HCT116 (cell line): ENCODE data around the gene PRSS53. TPM values are rescaled to one million over a fixed set of nuclear protein-coding genes. Genes with fewer than 3 reads are reported as not detected.

Experiments
- ATAC-seq: fragments of 200-7000 bp; cut with Tn5 transposase; 2 replicates; pipeline ENCODE4 v1.9.1; 2020; ENCODE audit warnings: mild to moderate bottlenecking, moderate library complexity
- BruUV-seq: library from RNA; stranded (reverse); fragments of 400-500 nt; replicated peaks from 2 replicates; lab custom pipeline; 2021; lab: Mats Ljungman, UMichigan
- CTCF ChIA-PET: fragments of 300-600 bp; sonication (Branson Sonifier 250); formaldehyde crosslinking; loops from one replicate; lab custom pipeline; 2021; ENCODE audit warnings: antibody characterized with exemption; lab: Charles Lee
- POLR2A ChIA-PET: fragments of 300-600, 350-600 bp; sonication (Branson Sonifier 250); formaldehyde crosslinking; loops from one replicate; lab custom pipeline; 2021; ENCODE audit warnings: antibody characterized with exemption; lab: Charles Lee
- RAD21 ChIA-PET, 2 experiments: fragments of 300-600 bp; sonication (Branson Sonifier 250); formaldehyde crosslinking; loops; one replicate each; lab custom pipeline; 2023; ENCODE audit warnings: low total read pairs in 2 of 2; ENCODE audit not compliant: uncharacterized antibody in 2 of 2, unreplicated experiment in 2 of 2, low non-redundant PET in 1 of 2; lab: Charles Lee
- DNase-seq: peaks from one replicate; pipeline ENCODE4 v3.0.0-alpha.2; 2010; ENCODE audit warnings: low read depth, low spot score
- H2AFZ ChIP-seq: fragments of 200-600 bp; shearing (Covaris generic), sonication (generic); 2 replicates; pipeline ENCODE4 v1.6.1; 2017; ENCODE audit warnings: low read depth, mixed run types, mixed read lengths, antibody characterized with exemption, low read length; ENCODE audit not compliant: poor library complexity, severe bottlenecking
- H3K27ac ChIP-seq: 2 replicates; pipeline ENCODE4 v1.5.1; 2012; ENCODE audit warnings: low read depth, low read length
- H3K27me3 ChIP-seq: fragments of 200-600 bp; sonication (generic); 2 replicates; pipeline ENCODE4 v1.6.1; 2016; ENCODE audit warnings: mixed run types, low read length, mixed read lengths; ENCODE audit not compliant: insufficient read depth
- H3K36me3 ChIP-seq, 2 experiments: fragments of 200-500 bp in 1 of 2; fragments of 200-600 bp in 1 of 2; sonication (Bioruptor generic) in 1 of 2; sonication (generic) in 1 of 2; 2 replicates each; pipeline versions ENCODE4 v1.5.1 to v1.6.1; 2014 to 2016; ENCODE audit warnings: low read length in 2 of 2, inconsistent platforms in 1 of 2, mixed read lengths in 1 of 2, mixed run types in 1 of 2; ENCODE audit not compliant: insufficient read depth in 2 of 2, control insufficient read depth in 1 of 2
- H3K4me1 ChIP-seq, 2 experiments: fragments of 200-600 bp in 1 of 2; sonication (generic) in 1 of 2; 2 replicates each; pipeline versions ENCODE4 v1.5.1 to v1.6.1; 2012 to 2017; ENCODE audit warnings: low read length in 2 of 2, inconsistent platforms in 1 of 2, mild to moderate bottlenecking in 1 of 2, mixed read lengths in 1 of 2, mixed run types in 1 of 2, moderate library complexity in 1 of 2; ENCODE audit not compliant: insufficient read depth in 2 of 2, control insufficient read depth in 1 of 2
- H3K4me2 ChIP-seq: fragments of 200-600 bp; sonication (generic); 2 replicates; pipeline ENCODE4 v1.6.1; 2017; ENCODE audit warnings: mixed run types, low read length, mixed read lengths
- H3K4me3 ChIP-seq, 2 experiments: fragments of 200-600 bp in 1 of 2; sonication (generic) in 1 of 2; replicated peaks in 1 of 2; 2 replicates each; pipeline ENCODE4 v1.5.1; 2011 to 2016; ENCODE audit warnings: low read length in 2 of 2, control low read depth in 1 of 2, low read depth in 1 of 2, mild to moderate bottlenecking in 1 of 2, mixed read lengths in 1 of 2, mixed run types in 1 of 2
- H3K79me2 ChIP-seq: fragments of 200-600 bp; sonication (generic); 2 replicates; pipeline ENCODE4 v1.6.1; 2017; ENCODE audit warnings: mild to moderate bottlenecking, mixed run types, low read length, moderate library complexity, mixed read lengths; ENCODE audit not compliant: insufficient read depth
- H3K9ac ChIP-seq: fragments of 200-600 bp; sonication (generic); 2 replicates; pipeline ENCODE4 v1.6.1; 2016; ENCODE audit warnings: low read length, mixed read lengths
- H3K9me2 ChIP-seq: fragments of 200-600 bp; sonication (generic), shearing (Covaris generic); 2 replicates; pipeline ENCODE4 v1.6.1; 2017; ENCODE audit warnings: mixed run types, mild to moderate bottlenecking, moderate library complexity; ENCODE audit not compliant: insufficient read depth
- H3K9me3 ChIP-seq, 2 experiments: fragments of 200-500 bp in 1 of 2; fragments of 200-600 bp in 1 of 2; sonication (Bioruptor generic) in 1 of 2; sonication (generic) in 1 of 2; 2 replicates each; pipeline ENCODE4 v1.6.1; 2014 to 2017; ENCODE audit warnings: low read length in 2 of 2, mixed read lengths in 2 of 2, inconsistent platforms in 1 of 2, low read depth in 1 of 2, mild to moderate bottlenecking in 1 of 2, mixed run types in 1 of 2, moderate library complexity in 1 of 2; ENCODE audit not compliant: control insufficient read depth in 1 of 2, insufficient read depth in 1 of 2
- H4K20me1 ChIP-seq: fragments of 200-600 bp; sonication (generic), shearing (Covaris generic); 2 replicates; pipeline ENCODE4 v1.6.1; 2017; ENCODE audit warnings: mixed run types, mild to moderate bottlenecking, moderate library complexity; ENCODE audit not compliant: insufficient read depth
- CBX3 ChIP-seq: IDR thresholded peaks from 2 replicates; pipeline ENCODE4 v1.6.1; 2012; ENCODE audit warnings: low read depth
- EGR1 ChIP-seq: IDR thresholded peaks from 2 replicates; pipeline ENCODE4 v1.6.1; 2012; ENCODE audit warnings: low read depth
- ELF1 ChIP-seq: IDR thresholded peaks from 2 replicates; pipeline ENCODE4 v1.6.1; 2012; ENCODE audit warnings: low read depth, borderline replicate concordance
- EZH2 ChIP-seq: fragments of 200-600 bp; sonication (generic); IDR thresholded peaks from 2 replicates; pipeline ENCODE4 v1.6.1; 2017; ENCODE audit warnings: antibody characterized with exemption, mixed run types
- EZH2phosphoT487 ChIP-seq: fragments of 200-600 bp; IDR thresholded peaks from 2 replicates; pipeline ENCODE4 v1.6.1; 2018; ENCODE audit warnings: antibody characterized with exemption, borderline replicate concordance
- FOSL1 ChIP-seq: IDR thresholded peaks from 2 replicates; pipeline ENCODE4 v1.6.1; 2012; ENCODE audit warnings: low read depth
- JUND ChIP-seq: IDR thresholded peaks from 2 replicates; pipeline ENCODE4 v1.6.1; 2012
- POLR2A ChIP-seq: IDR thresholded peaks from 2 replicates; pipeline ENCODE4 v1.7.0; 2011; ENCODE audit warnings: borderline replicate concordance; ENCODE audit not compliant: insufficient read depth, insufficient read length; ENCODE audit errors: extremely low read depth
- POLR2AphosphoS5 ChIP-seq: IDR thresholded peaks from 2 replicates; pipeline ENCODE4 v1.6.1; 2011; ENCODE audit warnings: mild to moderate bottlenecking, low read depth, low read length, moderate library complexity
- RAD21 ChIP-seq: IDR thresholded peaks from 2 replicates; pipeline ENCODE4 v1.6.1; 2012; ENCODE audit warnings: low read depth, mild to moderate bottlenecking
- SIN3A ChIP-seq: IDR thresholded peaks from 2 replicates; pipeline ENCODE4 v1.6.1; 2012; ENCODE audit warnings: low read depth
- SP1 ChIP-seq: IDR thresholded peaks from 2 replicates; pipeline ENCODE4 v1.6.1; 2012; ENCODE audit warnings: low read depth
- TCF7L2 ChIP-seq: IDR thresholded peaks from 2 replicates; pipeline ENCODE4 v1.7.0; 2011; ENCODE audit warnings: borderline replicate concordance, inconsistent platforms; ENCODE audit not compliant: insufficient read depth, insufficient read length; ENCODE audit errors: extremely low read depth
- YY1 ChIP-seq: IDR thresholded peaks from 2 replicates; pipeline ENCODE4 v1.6.1; 2011; ENCODE audit warnings: low read length, low read depth, moderate library complexity, mild to moderate bottlenecking; ENCODE audit not compliant: insufficient replicate concordance; ENCODE audit errors: extremely low read depth
- ZFX ChIP-seq: fragments of 450-650 bp; IDR thresholded peaks from 2 replicates; pipeline ENCODE4 v1.6.1; 2017
- intact Hi-C: fragments of 100-400 bp; cut with micrococcal nuclease; formaldehyde crosslinking; loops from 2 replicates; pipeline ENCODE4 v1.10.0; 2022
- total RNA-seq: library from RNA; stranded (reverse); gene quantifications from one replicate; pipeline ENCODE4 v1.2.1, GENCODE V29; 2021; ENCODE audit not compliant: unreplicated experiment
- TF ChIP-seq, protein P1 (sequence below): IDR thresholded peaks from 2 replicates; pipeline ENCODE4 v1.6.1; 2011; ENCODE audit warnings: mild to moderate bottlenecking, low read length, moderate library complexity; ENCODE audit not compliant: insufficient replicate concordance; ENCODE audit errors: extremely low read depth
- TF ChIP-seq, protein P2 (sequence below): IDR thresholded peaks from 2 replicates; pipeline ENCODE4 v1.6.1; 2012

Gene PRSS53
- total RNA-seq, 1 experiment from 2014 or later, result 11.6 TPM

DNA sequence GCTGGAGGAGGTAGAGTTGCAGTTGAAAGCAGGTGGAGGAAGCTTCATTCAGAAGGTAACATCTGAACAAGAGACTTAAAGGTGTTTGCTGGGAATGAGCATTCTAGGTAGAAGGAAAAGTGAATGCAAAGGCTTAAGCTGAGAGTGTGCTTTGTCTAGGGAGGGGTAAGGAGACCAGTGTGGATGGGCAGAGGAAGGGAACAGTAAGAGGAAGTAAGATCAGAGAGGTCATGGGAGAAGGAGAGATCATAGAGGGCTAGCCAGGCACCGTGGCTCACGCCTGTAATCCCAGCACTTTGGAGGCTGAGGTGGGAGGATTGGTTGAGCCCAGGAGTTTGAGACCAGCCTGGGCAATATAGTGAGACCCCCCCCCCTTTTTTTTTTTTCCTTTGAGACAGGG lies 52.1 kb downstream of the PRSS53 start:
- no peak overlapping the region for H2AFZ ChIP-seq
- H4K20me1 ChIP-seq, result no peaks in the 10 kb centered on the region
- H3K4me3 ChIP-seq, result no peak overlapping the region
- ChIA-PET CTCF (no interaction called here), RAD21 (no interaction called here), POLR2A (no interaction called here)
- intact Hi-C loops, result no loop called here
- peaks cover 5 to 15% of the 10 kb centered on the region in 2 experiments for H3K4me1 ChIP-seq
- peaks cover 10% of the 10 kb centered on the region; the same call in 1 of the 2 replicates for H3K79me2 ChIP-seq
- TF ChIP-seq, protein P1, sequence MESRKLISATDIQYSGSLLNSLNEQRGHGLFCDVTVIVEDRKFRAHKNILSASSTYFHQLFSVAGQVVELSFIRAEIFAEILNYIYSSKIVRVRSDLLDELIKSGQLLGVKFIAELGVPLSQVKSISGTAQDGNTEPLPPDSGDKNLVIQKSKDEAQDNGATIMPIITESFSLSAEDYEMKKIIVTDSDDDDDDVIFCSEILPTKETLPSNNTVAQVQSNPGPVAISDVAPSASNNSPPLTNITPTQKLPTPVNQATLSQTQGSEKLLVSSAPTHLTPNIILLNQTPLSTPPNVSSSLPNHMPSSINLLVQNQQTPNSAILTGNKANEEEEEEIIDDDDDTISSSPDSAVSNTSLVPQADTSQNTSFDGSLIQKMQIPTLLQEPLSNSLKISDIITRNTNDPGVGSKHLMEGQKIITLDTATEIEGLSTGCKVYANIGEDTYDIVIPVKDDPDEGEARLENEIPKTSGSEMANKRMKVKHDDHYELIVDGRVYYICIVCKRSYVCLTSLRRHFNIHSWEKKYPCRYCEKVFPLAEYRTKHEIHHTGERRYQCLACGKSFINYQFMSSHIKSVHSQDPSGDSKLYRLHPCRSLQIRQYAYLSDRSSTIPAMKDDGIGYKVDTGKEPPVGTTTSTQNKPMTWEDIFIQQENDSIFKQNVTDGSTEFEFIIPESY, result no peak
- TF ChIP-seq, protein P2, sequence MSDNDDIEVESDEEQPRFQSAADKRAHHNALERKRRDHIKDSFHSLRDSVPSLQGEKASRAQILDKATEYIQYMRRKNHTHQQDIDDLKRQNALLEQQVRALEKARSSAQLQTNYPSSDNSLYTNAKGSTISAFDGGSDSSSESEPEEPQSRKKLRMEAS, result no peak
- TF ChIP-seq JUND (no peak), RAD21 (no peak), FOSL1 (no peak), ZFX (no peak), SIN3A (no peak), EZH2 (no peak), POLR2A (no peak), CBX3 (no peak), ELF1 (no peak), EZH2phosphoT487 (no peak), EGR1 (no peak), SP1 (no peak), TCF7L2 (no peak), POLR2AphosphoS5 (no peak), YY1 (no peak)
- DNase-seq (no peak), ATAC-seq (no peak)
- no peaks in the 10 kb centered on the region for H3K9me3 ChIP-seq
- H3K9me2 ChIP-seq, result no peaks in the 10 kb centered on the region
- no TSS peak for BruUV-seq
- H3K9ac ChIP-seq, result no peak overlapping the region
- peaks cover 0 to 3% of the 10 kb centered on the region in 2 experiments; a peak in 2 of 4 replicates for H3K36me3 ChIP-seq
- no peaks in the 10 kb centered on the region for H3K27me3 ChIP-seq
- H3K27ac ChIP-seq, result no peak overlapping the region
- no peak overlapping the region for H3K4me2 ChIP-seq
